Activated CD8-positive, alpha-beta memory T cell treated with anti-CD3 and anti-CD28 coated beads for 1 hour (primary cell): ENCODE measurements around the gene KCNK10.

Experiments
- DNase-seq, 2 donors: peaks; one replicate each; pipeline ENCODE4 v3.0.0-alpha.2; 2020; ENCODE audit warnings: low read depth in 1 of 2; ENCODE audit errors: extremely low read depth in 1 of 2

Gene KCNK10

GRCh38 chr14:88321692-88322503 lies 1.2 kb downstream of the KCNK10 start:
- DNase-seq: no peak

GRCh38 chr14:88318406-88318805 lies 4.7 kb downstream of the KCNK10 start:
- no peak for DNase-seq

GRCh38 chr14:88316521-88316920 lies 6.5 kb downstream of the KCNK10 start:
- DNase-seq: no peak

- DNase-seq: no peak
Measured at GRCh38 chr14:88312257-88312656, 10.8 kb downstream of the KCNK10 start.

GRCh38 chr14:88311780-88312179 lies 11.3 kb downstream of the KCNK10 start:
- no peak for DNase-seq

- DNase-seq: no peak
Measured at GRCh38 chr14:88310449-88310848, 12.6 kb downstream of the KCNK10 start.

GRCh38 chr14:88310021-88310420 lies 13.0 kb downstream of the KCNK10 start:
- DNase-seq: no peak

- DNase-seq: no peak
Measured at GRCh38 chr14:88305528-88306322, 17.3 kb downstream of the KCNK10 start.

- DNase-seq: no peak
Measured at GRCh38 chr14:88303041-88303440, 20.0 kb downstream of the KCNK10 start.

GRCh38 chr14:88301381-88301780 lies 21.7 kb downstream of the KCNK10 start:
- no peak for DNase-seq

GRCh38 chr14:88300817-88301216 lies 22.3 kb downstream of the KCNK10 start:
- no peak for DNase-seq

- no peak for DNase-seq
Measured at GRCh38 chr14:88299865-88300530, 23.1 kb downstream of the KCNK10 start.

- DNase-seq: no peak
Measured at GRCh38 chr14:88297306-88297705, 25.8 kb downstream of the KCNK10 start.

GRCh38 chr14:88296351-88296750 lies 26.7 kb downstream of the KCNK10 start:
- no peak for DNase-seq

- DNase-seq: no peak
Measured at GRCh38 chr14:88289996-88290395, 33.1 kb downstream of the KCNK10 start.

- no peak for DNase-seq
Measured at GRCh38 chr14:88289234-88289633, 33.8 kb downstream of the KCNK10 start.

GRCh38 chr14:88286309-88286708 lies 36.8 kb downstream of the KCNK10 start:
- DNase-seq: no peak

- no peak for DNase-seq
Measured at GRCh38 chr14:88281447-88281846, 41.6 kb downstream of the KCNK10 start.

GRCh38 chr14:88276923-88277596 lies 46.0 kb downstream of the KCNK10 start:
- DNase-seq: no peak

GRCh38 chr14:88272390-88273269 lies 50.4 kb downstream of the KCNK10 start:
- DNase-seq: no peak
